Measurements from ENCODE around the gene NIT1.

Gene NIT1

GRCh38 chr1:161157867-161158266 lies 40.0 kb downstream of the NIT1 start:
- no peak for DNase-seq

- no peak for DNase-seq
Measured at GRCh38 chr1:161158316-161159010, 40.6 kb downstream of the NIT1 start.

DNA sequence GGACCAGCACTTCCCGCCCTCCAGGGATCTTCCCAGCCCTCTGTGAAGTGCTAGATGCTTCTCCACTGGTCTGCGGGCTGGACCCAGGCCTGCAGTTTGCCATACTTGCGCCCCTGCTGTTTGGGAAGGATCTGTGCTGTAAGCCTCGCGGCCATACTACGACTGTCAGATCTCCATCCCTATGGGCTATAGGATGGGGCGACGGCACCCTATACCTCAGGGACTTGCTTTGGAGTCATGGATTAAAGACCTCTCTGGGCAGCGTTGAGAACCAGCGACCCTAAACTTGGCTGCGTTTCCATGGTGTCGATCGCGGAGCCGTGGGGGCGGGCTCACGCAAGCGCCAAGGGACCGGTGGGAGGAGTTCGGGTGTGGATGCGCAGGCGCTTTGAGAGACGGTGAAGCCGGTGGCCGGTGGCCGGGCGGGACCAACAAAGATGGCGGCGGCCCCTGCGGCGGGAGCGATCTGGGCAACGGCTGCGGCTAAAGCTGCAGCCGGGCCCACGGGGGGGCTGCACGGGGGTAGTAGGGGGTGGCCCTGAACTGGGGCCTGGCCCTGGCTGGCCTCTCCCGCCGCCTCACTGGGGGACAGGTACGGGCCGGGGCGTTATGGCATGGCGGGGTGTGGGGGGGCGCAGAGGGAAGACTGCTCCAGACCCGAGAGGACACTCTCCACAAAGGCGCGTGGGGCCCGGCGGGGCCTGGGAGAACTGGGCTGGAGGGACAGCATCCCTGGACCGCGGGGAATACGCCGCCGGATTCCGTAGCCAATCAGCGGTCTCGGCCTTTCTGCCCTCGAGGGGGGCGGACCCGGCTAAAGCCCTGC lies 41.4 kb downstream of the NIT1 start, which contains the start of gene USP21:
USP21 (plus strand) TSS at position 414 of the 826 bp plus-strand sequence. CDS start 1,141 bp downstream, outside the sequence.
- DNase-seq: peak; percentile 90

DNA sequence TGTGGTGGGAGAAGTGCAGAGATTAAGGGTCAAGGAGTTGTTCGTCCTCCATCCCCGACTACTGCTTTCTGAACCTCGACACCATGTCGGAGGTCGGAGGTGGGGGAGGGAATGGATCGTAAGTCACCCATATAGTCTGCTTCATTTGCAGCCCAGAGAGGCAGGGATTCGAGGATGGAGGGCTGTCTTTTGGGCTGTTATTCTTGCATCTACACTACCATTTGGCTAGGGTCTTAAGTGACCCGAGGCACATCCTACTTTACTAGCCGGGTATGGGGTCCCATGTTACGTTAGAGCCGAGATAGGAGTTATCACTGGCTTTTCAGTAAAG lies 42.0 kb downstream of the NIT1 start:
- DNase-seq: no peak

GRCh38 chr1:161160671-161161145 lies 42.8 kb downstream of the NIT1 start:
- DNase-seq: no peak

DNA sequence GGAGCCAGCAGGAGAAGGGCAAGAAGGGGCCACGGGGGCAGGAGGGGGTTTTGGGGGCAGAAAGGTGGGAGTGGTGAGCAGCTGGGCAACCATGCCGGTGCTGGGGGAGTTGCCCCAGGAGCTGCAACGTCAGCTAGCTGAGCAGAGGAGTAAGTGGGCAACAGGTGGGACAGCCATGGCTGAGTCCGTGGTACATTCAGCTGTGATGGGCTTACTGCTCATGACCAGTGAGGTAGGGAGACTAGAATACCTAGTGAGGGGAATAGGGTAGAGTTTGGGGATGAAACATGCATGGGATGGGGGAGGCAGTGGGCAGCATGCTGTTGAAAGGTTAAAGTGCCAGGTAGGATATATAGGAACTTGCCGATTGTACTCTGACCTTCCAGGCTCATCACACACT lies 43.7 kb downstream of the NIT1 start:
- no peak for DNase-seq

DNA sequence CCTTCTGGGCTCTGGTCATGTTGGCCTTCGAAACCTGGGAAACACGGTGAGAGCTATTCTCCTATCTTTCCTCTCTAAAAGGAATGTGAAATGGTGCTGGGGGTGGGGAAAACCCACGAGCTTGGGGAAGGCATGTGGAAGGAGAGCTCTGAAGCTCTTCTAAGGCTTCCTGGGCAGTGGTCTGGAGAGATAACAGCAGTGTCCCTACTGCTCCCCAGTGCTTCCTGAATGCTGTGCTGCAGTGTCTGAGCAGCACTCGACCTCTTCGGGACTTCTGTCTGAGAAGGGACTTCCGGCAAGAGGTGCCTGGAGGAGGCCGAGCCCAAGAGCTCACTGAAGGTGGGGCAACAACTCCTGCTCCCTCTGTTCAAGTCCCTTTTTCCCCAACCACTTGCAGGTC lies 44.1 kb downstream of the NIT1 start:
- no peak for DNase-seq

GRCh38 chr1:161162806-161163205 lies 44.9 kb downstream of the NIT1 start:
- DNase-seq: no peak

GRCh38 chr1:161163793-161164192 lies 45.9 kb downstream of the NIT1 start:
- no peak for DNase-seq

DNA sequence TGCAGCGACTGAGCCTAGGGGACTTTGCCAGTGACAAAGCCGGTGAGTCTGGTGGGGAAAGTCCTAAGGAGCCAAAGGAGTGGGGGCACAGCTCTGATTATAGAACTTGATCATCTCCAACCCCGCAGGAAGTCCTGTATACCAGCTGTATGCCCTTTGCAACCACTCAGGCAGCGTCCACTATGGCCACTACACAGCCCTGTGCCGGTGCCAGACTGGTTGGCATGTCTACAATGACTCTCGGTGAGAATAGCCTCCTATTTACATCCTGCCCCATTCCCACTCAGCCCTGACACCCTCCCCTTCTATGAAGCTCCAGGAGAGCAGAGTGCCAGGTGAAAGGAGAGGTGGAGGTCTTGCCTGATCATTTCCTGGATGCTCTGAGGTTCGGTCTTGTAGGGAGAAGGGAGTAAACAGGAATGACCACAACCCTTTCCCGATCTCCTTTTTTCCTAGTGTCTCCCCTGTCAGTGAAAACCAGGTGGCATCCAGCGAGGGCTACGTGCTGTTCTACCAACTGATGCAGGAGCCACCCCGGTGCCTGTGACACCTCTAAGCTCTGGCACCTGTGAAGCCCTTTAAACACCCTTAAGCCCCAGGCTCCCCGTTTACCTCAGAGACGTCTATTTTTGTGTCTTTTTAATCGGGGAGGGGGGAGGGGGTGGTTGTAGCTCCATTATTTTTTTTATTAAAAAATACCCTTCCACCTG lies 47.2 kb downstream of the NIT1 start:
- no peak for DNase-seq

DNA sequence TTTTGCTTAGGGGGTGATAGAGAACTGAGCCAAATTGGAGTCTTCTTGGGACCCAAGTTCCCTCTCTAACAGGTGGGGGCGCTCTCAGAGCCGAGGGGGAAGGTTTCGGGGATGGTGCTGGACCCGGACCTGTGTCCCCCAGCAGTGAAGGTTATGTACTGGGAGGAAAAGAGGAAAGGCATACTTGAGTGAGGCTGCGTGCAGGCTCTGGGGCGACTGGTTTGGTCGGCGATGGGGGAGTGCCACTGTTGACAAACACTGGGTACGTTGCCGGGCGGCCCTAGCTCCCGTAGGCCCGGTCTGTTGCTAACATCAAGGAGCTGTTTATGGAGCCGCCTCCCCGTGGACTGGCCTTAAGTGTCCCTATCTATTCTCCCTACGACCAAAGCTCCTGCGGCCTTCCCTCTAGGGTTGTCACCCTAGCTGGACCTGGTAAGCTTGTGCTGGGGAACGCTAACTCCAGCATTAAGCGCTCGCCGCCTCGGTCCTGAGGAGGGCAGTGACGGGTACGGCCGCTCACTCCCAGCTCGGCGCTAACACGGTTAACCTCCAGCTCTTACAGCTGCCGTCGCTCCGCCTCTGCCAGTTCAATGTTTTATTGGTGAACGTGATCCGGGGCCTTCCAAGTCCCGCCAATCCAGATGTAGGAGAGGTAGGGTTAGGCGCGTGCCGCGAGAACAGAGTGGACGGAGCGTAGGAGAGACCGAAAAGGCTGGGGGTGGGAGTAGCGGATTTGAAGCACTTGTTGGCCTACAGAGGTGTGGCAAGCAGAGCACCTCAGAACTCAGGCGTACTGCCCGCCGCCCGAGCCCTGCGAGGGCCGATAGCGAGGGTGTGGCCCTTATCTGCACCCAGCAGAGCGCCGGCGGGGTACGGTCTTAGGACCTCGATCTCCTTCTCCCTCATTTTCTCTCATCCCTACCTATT lies 48.1 kb downstream of the NIT1 start, which contains the start of gene PPOX:
PPOX (plus strand) TSS at position 685 of the 927 bp plus-strand sequence. CDS start 422 bp downstream, outside the sequence.
- peak; percentile 96 for DNase-seq

GRCh38 chr1:161166669-161167548 lies 49.0 kb downstream of the NIT1 start:
- no peak for DNase-seq

DNA sequence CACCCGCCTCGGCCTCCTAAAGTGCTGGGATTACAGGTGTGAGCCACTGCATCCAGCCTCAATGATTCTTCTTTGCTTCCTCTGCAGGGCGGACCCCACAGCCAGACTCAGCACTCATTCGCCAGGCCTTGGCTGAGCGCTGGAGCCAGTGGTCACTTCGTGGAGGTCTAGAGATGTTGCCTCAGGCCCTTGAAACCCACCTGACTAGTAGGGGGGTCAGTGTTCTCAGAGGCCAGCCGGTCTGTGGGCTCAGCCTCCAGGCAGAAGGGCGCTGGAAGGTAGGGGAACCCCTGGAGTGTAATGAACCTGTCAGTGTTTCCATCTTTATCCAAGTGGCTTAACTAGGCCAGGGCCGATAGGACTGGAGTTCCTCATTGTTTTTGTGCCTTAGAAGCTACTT lies 51.0 kb downstream of the NIT1 start:
- no peak for DNase-seq
